GM12892 (cell line): Measurements from ENCODE around the gene GCLC.

ENCODE experiments used
- DNase-seq: peaks from one replicate; pipeline ENCODE4 v3.0.0; 2011; ENCODE audit not compliant: insufficient read length
- FAIRE-seq: peaks from 2 replicates; lab custom pipeline; 2011; peaks lifted over from hg19 to GRCh38; lab: Jason Lieb, UNC
- POLR2A ChIP-seq: IDR thresholded peaks from 2 replicates; pipeline ENCODE4 v1.6.1; 2011; ENCODE audit warnings: low read depth, low read length, control low read depth
- POLR2AphosphoS5 ChIP-seq: IDR thresholded peaks from 2 replicates; pipeline ENCODE4 v1.6.1; 2011; ENCODE audit warnings: low read depth, low read length, control low read depth
- TAF1 ChIP-seq: IDR thresholded peaks from 2 replicates; pipeline ENCODE4 v1.6.1; 2011; ENCODE audit warnings: low read depth, mild to moderate bottlenecking, control low read depth, low read length, borderline replicate concordance

Gene GCLC

GRCh38 chr6:53479871-53480270, 65.0 kb downstream of the GCLC start:
- no peak for FAIRE-seq
- TF ChIP-seq POLR2AphosphoS5 (no peak), POLR2A (no peak), TAF1 (no peak)
- DNase-seq = no peak

- DNase-seq (no peak), FAIRE-seq (no peak)
Observed at GRCh38 chr6:53476964-53477363, 67.9 kb downstream of the GCLC start.

DNA sequence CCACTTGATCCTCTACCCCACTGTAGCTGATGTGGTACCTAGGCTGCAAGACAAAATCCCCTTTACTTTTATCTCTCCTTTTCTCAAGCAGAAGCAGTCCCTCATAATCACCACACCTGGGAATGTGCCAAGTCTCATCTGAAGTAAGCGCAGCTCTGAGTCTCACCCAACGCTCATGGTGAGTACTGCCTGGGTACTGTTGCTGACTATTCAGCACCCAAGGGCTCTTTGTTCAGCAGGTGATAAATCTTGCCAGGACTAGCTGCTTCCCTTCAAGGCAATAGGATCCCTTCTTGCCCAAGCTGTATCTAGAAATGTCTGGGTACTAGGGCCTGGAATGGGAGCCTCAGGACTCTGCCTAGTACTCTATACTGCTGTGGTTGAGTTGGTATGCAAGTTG, 70.9 kb downstream of the GCLC start:
- TF ChIP-seq POLR2AphosphoS5 = no peak
- TF ChIP-seq TAF1 = no peak
- no peak for TF ChIP-seq POLR2A
- no peak for DNase-seq
- no peak for FAIRE-seq

More at GRCh38 chr6:53476964-53477363, 67.9 kb downstream of the GCLC start:
- TF ChIP-seq POLR2A (no peak), TAF1 (no peak), POLR2AphosphoS5 (no peak)

- no peak for TF ChIP-seq POLR2AphosphoS5
- no peak for TF ChIP-seq POLR2A
- TF ChIP-seq TAF1 = no peak
- DNase-seq = no peak
- no peak for FAIRE-seq
Observed at GRCh38 chr6:53469163-53469562, 75.7 kb downstream of the GCLC start.

DNA sequence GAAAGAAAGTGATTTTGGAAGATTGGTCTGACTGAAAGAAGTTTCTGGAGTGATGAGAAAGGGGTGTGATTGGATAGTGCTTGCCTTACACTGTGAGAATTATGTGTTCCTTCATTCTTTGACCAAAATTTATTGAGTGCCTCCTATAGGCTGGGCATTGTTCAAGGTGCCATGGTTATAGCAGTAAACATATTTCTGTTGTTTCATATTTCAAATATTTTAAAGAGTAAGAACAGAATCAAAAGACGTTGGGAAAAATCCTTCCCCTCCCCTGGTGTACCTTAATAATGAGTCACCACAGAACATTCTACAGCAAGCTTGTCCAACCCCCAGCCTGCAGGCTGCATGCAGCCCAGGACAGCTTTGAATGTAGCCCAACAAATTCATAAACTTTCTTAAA, 78.6 kb downstream of the GCLC start:
- TF ChIP-seq POLR2A = no peak
- no peak for TF ChIP-seq POLR2AphosphoS5
- FAIRE-seq (no peak), DNase-seq (no peak)

GRCh38 chr6:53465732-53466131, 79.2 kb downstream of the GCLC start:
- no peak for FAIRE-seq
- no peak for DNase-seq
- TF ChIP-seq POLR2A (no peak), POLR2AphosphoS5 (no peak), TAF1 (no peak)

DNA sequence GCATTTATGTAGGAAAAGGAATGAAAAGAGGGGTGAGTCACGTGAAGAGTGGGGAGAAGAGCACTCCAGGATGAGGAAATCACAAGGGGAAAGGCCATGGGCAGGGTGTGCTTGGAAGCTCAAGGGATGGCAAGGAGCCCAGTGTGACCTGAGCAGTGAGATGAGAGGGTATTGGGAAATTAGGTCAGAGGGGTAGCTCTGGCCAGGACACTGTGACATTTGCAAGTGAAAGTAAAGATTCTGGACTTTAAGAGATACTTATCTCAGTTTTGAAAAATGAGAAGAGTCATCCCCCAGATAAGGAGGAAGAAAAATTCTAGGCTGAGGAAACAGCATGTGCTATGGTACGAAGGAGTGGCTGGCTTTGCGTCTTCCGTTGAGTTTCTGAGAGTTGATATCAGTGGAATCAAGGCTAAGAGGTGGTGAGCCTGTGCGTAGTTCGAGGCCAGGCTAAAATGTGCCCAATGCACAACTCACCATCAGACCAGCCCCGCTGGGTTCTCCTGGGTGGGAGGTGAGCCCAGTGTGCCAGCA, 79.9 kb downstream of the GCLC start:
- no peak for TF ChIP-seq POLR2A
- no peak for TF ChIP-seq POLR2AphosphoS5
- no peak for TF ChIP-seq TAF1
- FAIRE-seq (no peak), DNase-seq (no peak)

- FAIRE-seq (no peak), DNase-seq (no peak)
- no peak for TF ChIP-seq POLR2AphosphoS5
- TF ChIP-seq TAF1 = no peak
- TF ChIP-seq POLR2A = no peak
Observed at GRCh38 chr6:53464483-53464882, 80.4 kb downstream of the GCLC start.

DNA sequence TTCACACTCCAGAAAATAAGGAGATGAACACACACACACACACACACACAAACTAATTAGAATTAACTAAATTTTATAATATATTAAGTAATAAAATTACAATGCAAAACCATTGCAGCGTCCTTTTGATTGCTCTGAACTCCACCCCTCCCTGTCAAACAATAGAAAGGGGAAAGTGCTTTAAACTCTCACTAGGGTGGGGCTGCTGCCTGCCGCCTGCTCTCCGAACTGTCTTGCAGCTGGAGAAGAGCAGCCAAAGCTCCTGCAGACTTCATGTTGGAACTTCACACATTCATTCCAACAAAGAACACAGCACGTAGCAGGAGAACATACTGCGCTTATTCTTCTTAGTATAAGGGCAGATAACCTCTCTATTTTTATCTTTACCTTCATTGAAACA, 83.2 kb downstream of the GCLC start:
- TF ChIP-seq POLR2A (no peak), TAF1 (no peak)
- FAIRE-seq (no peak), DNase-seq (no peak)

GRCh38 chr6:53461041-53461656, 83.8 kb downstream of the GCLC start:
- FAIRE-seq = no peak
- no peak for DNase-seq
- no peak for TF ChIP-seq POLR2AphosphoS5

GRCh38 chr6:53458105-53458866, 86.6 kb downstream of the GCLC start:
- DNase-seq (no peak), FAIRE-seq (no peak)
- no peak for TF ChIP-seq TAF1
- no peak for TF ChIP-seq POLR2A
- TF ChIP-seq POLR2AphosphoS5 = no peak

DNA sequence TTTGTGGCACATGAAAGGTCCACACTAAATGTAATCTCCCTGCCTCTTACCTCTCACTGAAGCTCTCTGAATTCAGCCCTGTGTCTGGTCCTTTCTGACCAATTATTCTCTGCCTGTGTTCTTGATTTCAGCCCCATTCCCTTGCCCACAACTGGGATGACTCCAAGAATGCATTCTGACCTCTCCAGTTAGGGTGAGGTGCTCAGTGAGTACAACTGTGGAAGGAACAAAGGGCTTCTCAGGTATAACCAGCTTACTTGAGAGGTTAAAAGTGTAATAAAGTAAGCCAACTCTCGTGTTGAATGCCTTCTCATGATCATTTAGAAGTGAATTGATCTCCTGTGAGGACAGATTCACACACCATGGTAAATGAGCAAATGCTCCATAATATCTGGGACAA, 88.1 kb downstream of the GCLC start:
- TF ChIP-seq TAF1 (no peak), POLR2A (no peak), POLR2AphosphoS5 (no peak)
- no peak for FAIRE-seq

DNA sequence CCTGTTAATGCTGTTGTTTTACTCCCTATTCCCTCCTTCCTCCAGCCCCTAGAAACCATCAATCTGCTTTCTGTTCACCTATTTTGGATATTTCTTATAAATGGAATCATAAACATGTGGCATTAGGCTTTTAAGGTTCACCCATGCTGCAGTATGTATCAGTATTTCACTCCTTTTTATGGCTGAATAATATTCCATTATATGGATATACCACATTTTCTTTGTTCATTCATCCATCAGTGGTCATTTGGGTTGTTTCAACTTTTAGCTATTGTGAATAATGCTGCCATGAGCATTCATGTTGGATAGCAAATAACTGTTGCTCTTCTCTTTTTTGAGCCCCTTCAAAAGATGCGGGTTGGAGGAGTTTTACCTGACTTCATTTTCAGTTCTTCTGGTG, 89.2 kb downstream of the GCLC start:
- FAIRE-seq (no peak), DNase-seq (no peak)
- TF ChIP-seq POLR2A (no peak), TAF1 (no peak), POLR2AphosphoS5 (no peak)

More for the DNA sequence above, 88.1 kb downstream of the GCLC start:
- no peak for DNase-seq
